ENCODE measurements around the gene COA7.

COA7 gene

DNA sequence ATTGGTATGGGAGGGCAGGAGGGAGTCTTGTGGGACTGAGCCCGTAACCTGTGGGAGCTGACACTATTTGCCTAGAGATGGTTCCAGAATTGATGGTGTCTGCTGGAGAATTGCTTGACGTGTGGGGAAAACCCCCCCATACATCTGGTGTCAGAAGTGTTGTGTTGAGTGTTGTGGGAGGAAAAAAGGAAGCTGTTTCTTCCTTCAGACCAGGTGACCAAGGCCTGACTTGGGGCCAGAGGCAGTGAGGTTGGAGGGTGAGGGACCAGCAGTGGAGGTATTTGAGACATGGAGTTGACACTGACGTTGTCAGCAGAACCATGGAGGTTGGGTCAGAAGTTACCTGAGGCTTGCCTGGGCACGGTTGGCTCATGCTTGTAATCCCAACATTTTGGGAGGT is 56.8 kb downstream of the COA7 start:
- TF ChIP-seq, protein P1, sequence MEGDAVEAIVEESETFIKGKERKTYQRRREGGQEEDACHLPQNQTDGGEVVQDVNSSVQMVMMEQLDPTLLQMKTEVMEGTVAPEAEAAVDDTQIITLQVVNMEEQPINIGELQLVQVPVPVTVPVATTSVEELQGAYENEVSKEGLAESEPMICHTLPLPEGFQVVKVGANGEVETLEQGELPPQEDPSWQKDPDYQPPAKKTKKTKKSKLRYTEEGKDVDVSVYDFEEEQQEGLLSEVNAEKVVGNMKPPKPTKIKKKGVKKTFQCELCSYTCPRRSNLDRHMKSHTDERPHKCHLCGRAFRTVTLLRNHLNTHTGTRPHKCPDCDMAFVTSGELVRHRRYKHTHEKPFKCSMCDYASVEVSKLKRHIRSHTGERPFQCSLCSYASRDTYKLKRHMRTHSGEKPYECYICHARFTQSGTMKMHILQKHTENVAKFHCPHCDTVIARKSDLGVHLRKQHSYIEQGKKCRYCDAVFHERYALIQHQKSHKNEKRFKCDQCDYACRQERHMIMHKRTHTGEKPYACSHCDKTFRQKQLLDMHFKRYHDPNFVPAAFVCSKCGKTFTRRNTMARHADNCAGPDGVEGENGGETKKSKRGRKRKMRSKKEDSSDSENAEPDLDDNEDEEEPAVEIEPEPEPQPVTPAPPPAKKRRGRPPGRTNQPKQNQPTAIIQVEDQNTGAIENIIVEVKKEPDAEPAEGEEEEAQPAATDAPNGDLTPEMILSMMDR (IDR thresholded peaks at IDR 0.05; ENCODE audit: extremely low read depth, missing control alignments) = no peak
- DNase-seq (ENCODE audit: low spot score) = peak; percentile 51

GRCh38 chr1:52640697-52641096 is 57.5 kb downstream of the COA7 start:
- DNase-seq (ENCODE audit: low spot score) = no peak
- TF ChIP-seq, protein P1 (IDR thresholded peaks at IDR 0.05; ENCODE audit: extremely low read depth, missing control alignments) = no peak

- TF ChIP-seq, protein P1 (IDR thresholded peaks at IDR 0.05; ENCODE audit: extremely low read depth, missing control alignments) = no peak
- no peak for DNase-seq (ENCODE audit: low spot score)
Measured at GRCh38 chr1:52637946-52638345, 60.2 kb downstream of the COA7 start.

DNA sequence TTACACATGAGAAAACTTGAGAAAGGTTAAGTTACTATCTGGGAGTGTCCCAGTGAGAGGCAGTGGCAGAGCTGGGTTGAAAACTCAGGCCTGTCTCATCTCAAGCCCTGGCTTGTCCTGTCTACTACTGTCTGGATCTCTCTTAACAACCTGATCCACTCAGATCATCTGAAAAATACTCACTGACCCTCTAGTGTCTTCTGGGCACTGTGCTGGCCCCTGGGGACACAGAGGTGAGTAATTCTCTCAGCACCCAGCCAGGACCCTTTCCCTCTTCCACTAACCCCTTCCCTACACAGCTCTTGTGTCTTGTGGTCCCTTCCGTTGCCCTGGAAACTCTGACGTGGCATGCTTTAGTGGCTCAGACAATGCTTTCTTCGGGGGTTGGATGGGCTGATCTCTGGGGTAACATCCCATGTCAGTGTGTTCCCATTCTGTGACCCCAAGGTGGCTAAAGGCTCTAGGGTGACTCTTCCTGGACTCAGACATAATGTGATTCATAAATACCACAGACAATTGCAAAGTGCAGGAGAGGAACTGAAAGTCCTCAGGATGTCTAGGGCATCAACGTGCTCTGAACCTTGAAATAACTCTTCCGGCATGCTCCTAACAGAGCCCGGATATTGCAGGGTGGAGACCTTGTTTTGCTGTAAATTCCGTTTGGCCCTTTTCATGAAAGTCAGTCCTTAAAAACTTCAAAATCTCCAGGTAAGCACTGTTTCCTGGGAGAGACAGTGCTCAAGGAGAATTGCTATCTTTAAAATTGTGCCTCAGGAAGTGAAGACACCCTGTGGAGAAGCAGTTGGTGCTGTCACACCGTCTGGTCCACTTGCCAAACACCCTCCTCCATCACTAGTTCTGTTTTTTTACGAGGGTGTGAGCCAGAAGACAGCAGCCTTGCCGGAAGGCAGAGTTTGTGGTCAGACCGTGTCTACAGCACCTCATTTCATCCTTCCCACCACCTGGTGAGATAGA is 61.1 kb downstream of the COA7 start:
- peak; percentile 72 for DNase-seq (ENCODE audit: low spot score)
- TF ChIP-seq, protein P1 (IDR thresholded peaks at IDR 0.05; ENCODE audit: extremely low read depth, missing control alignments) = no peak

DNA sequence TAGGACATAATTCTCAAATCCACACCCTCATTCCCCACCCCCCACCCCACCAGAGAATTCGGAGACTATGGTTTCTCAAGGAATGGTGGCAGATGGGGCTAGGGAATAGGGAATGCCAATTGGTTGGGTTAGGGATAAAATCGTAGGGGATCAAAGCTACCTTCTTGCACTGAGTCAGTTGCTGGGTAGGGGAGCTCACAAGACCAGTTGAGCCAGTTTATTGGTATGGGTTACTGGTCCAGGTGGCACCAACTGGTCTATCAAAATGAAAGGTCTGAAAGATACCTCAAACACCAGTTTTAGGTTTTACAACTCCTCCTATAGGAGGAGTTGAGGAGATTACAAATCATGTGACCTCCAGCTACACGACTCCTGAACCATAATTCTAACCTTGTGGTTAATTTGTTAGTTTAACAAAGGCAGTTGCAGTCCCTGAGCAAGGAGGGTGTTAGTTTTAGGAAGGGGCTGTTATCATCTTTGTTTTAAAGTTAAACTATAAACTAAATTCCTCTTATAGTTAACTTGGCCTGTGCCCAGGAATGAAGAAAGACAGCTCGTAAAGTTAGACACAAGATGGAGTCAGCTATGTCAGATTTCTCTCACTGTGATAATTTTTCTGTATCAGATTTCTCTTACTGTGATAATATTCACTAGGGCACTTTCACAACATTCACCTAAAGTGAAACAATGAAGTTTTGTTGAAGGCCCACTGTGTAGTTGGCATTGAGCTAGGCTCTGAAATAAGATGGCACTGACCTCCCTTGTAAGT is 62.6 kb downstream of the COA7 start:
- TF ChIP-seq, protein P1 (IDR thresholded peaks at IDR 0.05; ENCODE audit: extremely low read depth, missing control alignments) = no peak
- no peak for DNase-seq (ENCODE audit: low spot score)
